ENCODE results near the gene SLC4A11.

DNA sequence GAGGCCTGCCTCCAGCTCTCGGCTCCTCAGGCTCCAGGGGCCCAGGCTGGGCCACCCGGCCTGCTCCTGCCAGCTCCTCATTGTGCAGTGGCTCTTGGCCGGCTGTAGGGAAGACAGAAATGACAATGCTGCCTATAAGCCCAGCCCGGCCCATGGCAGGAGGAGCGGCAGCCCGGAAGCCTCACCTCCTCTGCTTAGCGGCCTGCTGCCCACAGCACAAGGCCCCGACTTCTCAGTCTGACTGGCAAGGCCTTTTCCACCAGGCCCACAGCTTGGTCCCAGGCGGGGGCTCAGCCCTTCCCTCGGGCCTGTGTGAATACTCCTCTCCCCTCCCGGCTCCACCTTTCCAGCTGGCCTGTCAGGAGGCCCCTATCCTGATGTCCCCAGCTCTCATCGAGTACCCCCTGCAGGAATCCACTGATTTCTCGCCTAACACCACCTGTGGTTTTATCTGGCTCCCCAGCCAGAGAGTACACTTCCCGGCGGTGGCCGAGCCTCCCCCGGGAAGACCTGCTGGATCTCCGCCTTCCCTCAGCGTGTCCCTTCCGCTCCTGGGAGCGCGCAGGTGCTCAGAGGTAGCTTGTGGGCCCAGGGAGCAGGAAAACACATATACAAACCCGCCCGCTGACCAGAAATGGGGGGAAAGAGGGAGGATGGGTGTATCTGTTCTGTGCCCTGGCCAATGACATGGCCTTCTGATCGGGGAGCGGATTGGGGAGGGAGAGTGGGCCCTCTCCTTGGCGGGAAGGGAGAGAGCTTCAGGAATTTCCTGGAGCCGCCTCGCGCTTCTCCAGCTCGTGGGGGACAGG, 35.5 kb downstream of the SLC4A11 start:
- TF ChIP-seq, protein P1, sequence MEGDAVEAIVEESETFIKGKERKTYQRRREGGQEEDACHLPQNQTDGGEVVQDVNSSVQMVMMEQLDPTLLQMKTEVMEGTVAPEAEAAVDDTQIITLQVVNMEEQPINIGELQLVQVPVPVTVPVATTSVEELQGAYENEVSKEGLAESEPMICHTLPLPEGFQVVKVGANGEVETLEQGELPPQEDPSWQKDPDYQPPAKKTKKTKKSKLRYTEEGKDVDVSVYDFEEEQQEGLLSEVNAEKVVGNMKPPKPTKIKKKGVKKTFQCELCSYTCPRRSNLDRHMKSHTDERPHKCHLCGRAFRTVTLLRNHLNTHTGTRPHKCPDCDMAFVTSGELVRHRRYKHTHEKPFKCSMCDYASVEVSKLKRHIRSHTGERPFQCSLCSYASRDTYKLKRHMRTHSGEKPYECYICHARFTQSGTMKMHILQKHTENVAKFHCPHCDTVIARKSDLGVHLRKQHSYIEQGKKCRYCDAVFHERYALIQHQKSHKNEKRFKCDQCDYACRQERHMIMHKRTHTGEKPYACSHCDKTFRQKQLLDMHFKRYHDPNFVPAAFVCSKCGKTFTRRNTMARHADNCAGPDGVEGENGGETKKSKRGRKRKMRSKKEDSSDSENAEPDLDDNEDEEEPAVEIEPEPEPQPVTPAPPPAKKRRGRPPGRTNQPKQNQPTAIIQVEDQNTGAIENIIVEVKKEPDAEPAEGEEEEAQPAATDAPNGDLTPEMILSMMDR (conservative IDR thresholded peaks at IDR 0.05 in 1 of 2, IDR thresholded peaks at IDR 0.05 in 1 of 2; ENCODE audit: low read depth in 1 of 2, low read length in 2 of 2): no peak
- no peak for TF ChIP-seq EZH2 (IDR thresholded peaks at IDR 0.05; ENCODE audit: low read length, missing control alignments)

Data from fibroblast of lung (primary cell).